OCI-LY7 (cell line): ENCODE results near the gene KIFC3. TPM values are rescaled to one million over a fixed set of nuclear protein-coding genes. Genes with fewer than 3 reads are reported as not detected.

Source experiments
- BruUV-seq: library from RNA; stranded (reverse); fragments of 400-500 nt; replicated peaks from 2 replicates; lab custom pipeline; 2021; lab: Mats Ljungman, UMichigan
- CTCF ChIA-PET: fragments of 300-600 bp; sonication (Branson Sonifier 250); formaldehyde crosslinking; loops from one replicate; lab custom pipeline; 2022; ENCODE audit warnings: antibody characterized with exemption; ENCODE audit not compliant: unreplicated experiment; lab: Charles Lee
- POLR2A ChIA-PET: fragments of 300-600 bp; sonication (Branson Sonifier 250); formaldehyde crosslinking; loops from one replicate; lab custom pipeline; 2022; ENCODE audit warnings: antibody characterized with exemption; lab: Charles Lee
- DNase-seq: peaks from one replicate; pipeline ENCODE4 v3.0.0-alpha.2; 2015; ENCODE audit warnings: low spot score
- H2AFZ ChIP-seq: fragments of 200-600 bp; sonication (generic), shearing (Covaris generic); 2 replicates; pipeline ENCODE4 v1.6.1; 2014; ENCODE audit warnings: mild to moderate bottlenecking, antibody characterized with exemption, low read length, moderate library complexity
- H3K27ac ChIP-seq: fragments of 200-600 bp; sonication (generic); 2 replicates; pipeline ENCODE4 v1.5.1; 2014; ENCODE audit warnings: mixed run types, low read depth, mild to moderate bottlenecking, moderate library complexity, low read length, inconsistent platforms; ENCODE audit not compliant: poor library complexity, severe bottlenecking
- H3K36me3 ChIP-seq: fragments of 200-600 bp; sonication (generic); 2 replicates; pipeline ENCODE4 v1.6.1; 2014; ENCODE audit warnings: mild to moderate bottlenecking, antibody characterized with exemption, low read length, moderate library complexity, mixed read lengths; ENCODE audit not compliant: insufficient read depth
- H3K4me1 ChIP-seq: fragments of 200-600 bp; sonication (generic); 2 replicates; pipeline ENCODE4 v1.5.1; 2014; ENCODE audit warnings: mild to moderate bottlenecking, low read length; ENCODE audit not compliant: insufficient read depth, poor library complexity, severe bottlenecking
- H3K4me2 ChIP-seq: fragments of 200-600 bp; sonication (generic); 2 replicates; pipeline ENCODE4 v1.6.1; 2014; ENCODE audit warnings: mild to moderate bottlenecking, low read length
- H3K4me3 ChIP-seq: fragments of 200-600 bp; sonication (generic); 2 replicates; pipeline ENCODE4 v1.5.1; 2014; ENCODE audit warnings: mild to moderate bottlenecking, low read depth, low read length; ENCODE audit not compliant: poor library complexity, severe bottlenecking
- H3K79me2 ChIP-seq: fragments of 200-600 bp; sonication (generic); 2 replicates; pipeline ENCODE4 v1.6.1; 2016; ENCODE audit warnings: low read depth, mild to moderate bottlenecking, low read length, moderate library complexity, mixed read lengths; ENCODE audit not compliant: insufficient read depth
- H3K9me2 ChIP-seq: fragments of 200-600 bp; sonication (generic); 2 replicates; pipeline ENCODE4 v1.6.1; 2016; ENCODE audit warnings: mild to moderate bottlenecking, low read length, mixed read lengths; ENCODE audit not compliant: insufficient read depth
- H3K9me3 ChIP-seq: fragments of 200-600 bp; sonication (generic); 2 replicates; pipeline ENCODE4 v1.6.1; 2014; ENCODE audit warnings: mild to moderate bottlenecking, mixed run types, low read length, mixed read lengths
- H4K20me1 ChIP-seq: fragments of 200-600 bp; sonication (generic); 2 replicates; pipeline ENCODE4 v1.6.1; 2014; ENCODE audit warnings: mild to moderate bottlenecking, antibody characterized with exemption, low read length, moderate library complexity, mixed read lengths; ENCODE audit not compliant: insufficient read depth
- CTCF ChIP-seq: fragments of 200-600 bp; sonication (generic); conservative IDR thresholded peaks from 2 replicates; pipeline ENCODE4 v1.5.1; 2014; ENCODE audit warnings: mild to moderate bottlenecking, antibody characterized with exemption, low read length, moderate library complexity, mixed read lengths
- EZH2phosphoT487 ChIP-seq: fragments of 200-600 bp; sonication (generic); IDR thresholded peaks from 2 replicates; pipeline ENCODE4 v1.6.1; 2018; ENCODE audit warnings: low read depth, borderline replicate concordance, mild to moderate bottlenecking, mixed run types, antibody characterized with exemption, low read length, moderate library complexity, mixed read lengths
- intact Hi-C: fragments of 100-400 bp; cut with micrococcal nuclease; formaldehyde crosslinking; loops from one replicate; pipeline ENCODE4 v1.10.0; 2022; ENCODE audit not compliant: unreplicated experiment
- total RNA-seq, 2 experiments: library from RNA; depleted of rRNA in 1 of 2; stranded (reverse); fragments of >200 nt in 1 of 2; shearing (Covaris generic) in 1 of 2; gene quantifications; 2 replicates each; pipeline ENCODE4 v1.2.3, GENCODE V29; 2014 to 2022

The KIFC3 gene
- total RNA-seq, 2 experiments from 2014 or later = 0.61 TPM; not detected in 1

GRCh38 chr16:57753448-57754353 is 48.6 kb downstream of the KIFC3 start:
- Histone ChIP-seq H2AFZ (no peak overlapping the region), H4K20me1 (no peaks in the 10 kb centered on the region), H3K9me2 (no peaks in the 10 kb centered on the region), H3K4me2 (no peak overlapping the region), H3K36me3 (peaks cover 8% of the 10 kb centered on the region; the same call in 1 of the 2 replicates), H3K4me3 (no peak overlapping the region), H3K4me1 (no peaks in the 10 kb centered on the region), H3K79me2 (no peaks in the 10 kb centered on the region), H3K27ac (no peak overlapping the region), H3K9me3 (no peaks in the 10 kb centered on the region)
- no TSS peak for BruUV-seq
- no peak for DNase-seq
- ChIA-PET POLR2A (no interaction called here), CTCF (no interaction called here)
- TF ChIP-seq CTCF = no peak
- no peak for TF ChIP-seq EZH2phosphoT487
- intact Hi-C loops = no loop called here

- intact Hi-C loops = no loop called here
Observed at GRCh38 chr16:57752581-57753447, 49.5 kb downstream of the KIFC3 start.

More at GRCh38 chr16:57752581-57753447, 49.5 kb downstream of the KIFC3 start:
- Histone ChIP-seq H4K20me1 (no peaks in the 10 kb centered on the region), H3K4me1 (no peaks in the 10 kb centered on the region), H3K4me2 (no peak overlapping the region), H2AFZ (no peak overlapping the region), H3K27ac (no peak overlapping the region), H3K79me2 (no peaks in the 10 kb centered on the region), H3K4me3 (no peak overlapping the region), H3K9me3 (no peaks in the 10 kb centered on the region), H3K36me3 (peaks cover 8% of the 10 kb centered on the region; the same call in 1 of the 2 replicates), H3K9me2 (no peaks in the 10 kb centered on the region)
- DNase-seq = no peak
- no peak for TF ChIP-seq CTCF
- no peak for TF ChIP-seq EZH2phosphoT487
- BruUV-seq = no TSS peak
- ChIA-PET POLR2A (no interaction called here), CTCF (no interaction called here)
